C4-2B (cell line): Measurements from ENCODE around the gene EVI5.
"Not testable (repeated sequence)": the region's sequence is repeated elsewhere in the genome, so short reads cannot be mapped to it uniquely, and the experiment has no call there.

Source experiments
- ZFX ChIP-seq: fragments of 450-650 bp; IDR thresholded peaks from 2 replicates; pipeline ENCODE4 v1.6.1; 2017
- TF ChIP-seq, protein P1 (sequence below): fragments of 450-650 bp; conservative IDR thresholded peaks from 2 replicates; pipeline ENCODE4 v1.5.1; 2017; ENCODE audit warnings: mild to moderate bottlenecking

DNA sequence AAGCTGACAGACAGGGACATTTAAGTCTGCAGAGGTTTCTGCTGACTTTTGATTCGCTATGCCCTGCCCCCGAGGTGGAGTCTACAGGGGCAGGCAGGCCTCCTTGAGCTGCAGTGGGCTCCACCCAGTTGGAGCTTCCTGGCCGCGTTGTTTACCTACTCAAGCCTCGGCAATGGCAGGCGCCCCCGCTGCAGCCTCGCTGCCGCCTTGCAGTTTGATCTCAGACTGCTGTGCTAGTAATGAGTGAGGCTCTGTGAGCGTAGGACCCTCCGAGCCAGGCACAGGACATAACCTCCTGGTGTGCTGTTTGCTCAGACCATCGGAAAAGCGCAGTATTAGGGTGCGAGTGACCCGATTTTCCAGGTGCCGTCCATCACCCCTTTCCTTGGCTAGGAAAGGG is 149.7 kb downstream of the EVI5 start:
- TF ChIP-seq, protein P1, sequence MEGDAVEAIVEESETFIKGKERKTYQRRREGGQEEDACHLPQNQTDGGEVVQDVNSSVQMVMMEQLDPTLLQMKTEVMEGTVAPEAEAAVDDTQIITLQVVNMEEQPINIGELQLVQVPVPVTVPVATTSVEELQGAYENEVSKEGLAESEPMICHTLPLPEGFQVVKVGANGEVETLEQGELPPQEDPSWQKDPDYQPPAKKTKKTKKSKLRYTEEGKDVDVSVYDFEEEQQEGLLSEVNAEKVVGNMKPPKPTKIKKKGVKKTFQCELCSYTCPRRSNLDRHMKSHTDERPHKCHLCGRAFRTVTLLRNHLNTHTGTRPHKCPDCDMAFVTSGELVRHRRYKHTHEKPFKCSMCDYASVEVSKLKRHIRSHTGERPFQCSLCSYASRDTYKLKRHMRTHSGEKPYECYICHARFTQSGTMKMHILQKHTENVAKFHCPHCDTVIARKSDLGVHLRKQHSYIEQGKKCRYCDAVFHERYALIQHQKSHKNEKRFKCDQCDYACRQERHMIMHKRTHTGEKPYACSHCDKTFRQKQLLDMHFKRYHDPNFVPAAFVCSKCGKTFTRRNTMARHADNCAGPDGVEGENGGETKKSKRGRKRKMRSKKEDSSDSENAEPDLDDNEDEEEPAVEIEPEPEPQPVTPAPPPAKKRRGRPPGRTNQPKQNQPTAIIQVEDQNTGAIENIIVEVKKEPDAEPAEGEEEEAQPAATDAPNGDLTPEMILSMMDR = not testable (repeated sequence)
- not testable (repeated sequence) for TF ChIP-seq ZFX
